ENCODE measurements around the gene PLEKHG7. TPM values are rescaled to one million over a fixed set of nuclear protein-coding genes. Genes with fewer than 3 reads are reported as not detected.

The PLEKHG7 gene
- total and polyA plus RNA-seq, 10 of the 15 experiments (the other 5 are each of a cell fraction or from before 2014, with no cell fraction given) = 0.16 to 1.3 (median 0.65) TPM; not detected in 1

DNA sequence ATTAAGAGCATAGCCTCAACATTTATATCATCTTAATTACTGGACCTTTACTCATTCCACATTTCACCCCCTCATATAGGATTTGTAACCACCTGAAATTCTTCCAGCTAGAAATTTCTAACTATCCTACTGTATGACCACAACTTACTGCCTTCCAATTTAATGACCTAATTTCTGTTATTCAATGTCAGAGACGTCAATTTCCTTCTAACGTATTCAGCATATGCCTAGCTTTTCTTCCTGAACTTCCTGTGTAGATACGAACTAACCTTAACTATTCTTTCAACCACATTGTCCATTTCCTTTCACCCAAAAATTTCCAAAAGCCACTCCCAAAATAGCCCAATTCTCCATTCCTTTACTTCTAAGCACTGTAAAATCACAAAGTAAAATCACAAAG lies 118.4 kb downstream of the PLEKHG7 start:
- FAIRE-seq = no peak
- CTCF ChIA-PET = interaction anchor here (1.0 to 2.4 kb wide), 4 partner anchors 10 to 599 kb away, joined by 3 to 7 read pairs (median 4); no protein-coding TSS in a partner anchor
- no peak for DNase-seq (ENCODE audit: low read depth, low spot score)
- SMC1A ChIA-PET (ENCODE audit: uncharacterized antibody, unreplicated experiment) = interaction anchor here (0.8 to 1.5 kb wide), 3 partner anchors 11 to 106 kb away, joined by 3 to 6 read pairs (median 5); no protein-coding TSS in a partner anchor
- H3K4me1 ChIP-seq (ENCODE audit: control insufficient read depth, insufficient read depth, low read length) = no peaks in the 10 kb centered on the region
- no TSS peak for BruUV-seq (replicated peaks)
- H3K36me3 ChIP-seq (ENCODE audit: control insufficient read depth in 2 of 2, insufficient read depth in 2 of 2, low read length in 1 of 2) = peaks cover 0 to 10% of the 10 kb centered on the region in 2 experiments
- H3K27ac ChIP-seq (ENCODE audit: control insufficient read depth, insufficient read depth) = no peak overlapping the region
- TF ChIP-seq EGR1 (IDR thresholded peaks at IDR 0.05; ENCODE audit: borderline replicate concordance in 1 of 2, low read depth in 2 of 2, low read length in 2 of 2) (no peak), SMARCA5 (IDR thresholded peaks at IDR 0.05) (no peak), POLR2AphosphoS5 (IDR thresholded peaks at IDR 0.05; ENCODE audit: low read length) (no peak)
- no peak overlapping the region for H3K4me2 ChIP-seq (ENCODE audit: control insufficient read depth, insufficient read depth)
- POLR2A ChIA-PET = no interaction called here
- RAD21 ChIA-PET (ENCODE audit: unreplicated experiment) = no interaction called here
- no peak for ATAC-seq
- no peak overlapping the region for H2AFZ ChIP-seq (ENCODE audit: control insufficient read depth, low read depth, low read length)
- no peaks in the 10 kb centered on the region for H3K27me3 ChIP-seq (replicated peaks in 1 of 2; ENCODE audit: control insufficient read depth in 2 of 2, insufficient read depth in 2 of 2, low read length in 1 of 2)
- 93% methylated on average over 3 of the region's 3 CpGs for WGBS (ENCODE audit: insufficient coverage, insufficient replicate concordance, low lambda C conversion rate, missing lambda C conversion rate)
- H4K20me1 ChIP-seq (ENCODE audit: control insufficient read depth, insufficient read depth) = no peaks in the 10 kb centered on the region
- intact Hi-C loops (cut with micrococcal nuclease; ENCODE audit: unreplicated experiment) (no loop called here), in situ Hi-C loops (cut with MboI) (no loop called here)
- H3K4me3 ChIP-seq = no peak overlapping the region
- H3K9ac ChIP-seq (ENCODE audit: control insufficient read depth, insufficient read depth, low read length) = no peak overlapping the region
- no peaks in the 10 kb centered on the region for H3K9me3 ChIP-seq (replicated peaks; ENCODE audit: control insufficient read depth, insufficient read depth, low read length)
- H3K79me2 ChIP-seq (ENCODE audit: control insufficient read depth, insufficient read depth, low read length) = no peaks in the 10 kb centered on the region

Other genes with a start within 250 kb of the PLEKHG7 start
- 9.3 and 10.8 TPM in 2 replicates for gene EEA1, start 226.3 kb downstream of the PLEKHG7 start, total RNA-seq (2014; rRNA removed)
- 17.3 and 21.7 TPM in 2 replicates for gene EEA1, start 226.3 kb downstream of the PLEKHG7 start, total RNA-seq (2014; rRNA removed; fragmentation: Illumina TruSeq; extraction: Trizol)
- 26.5 and 27.7 TPM in 2 replicates for gene EEA1, start 226.3 kb downstream of the PLEKHG7 start, total RNA-seq (2021)
- gene EEA1, start 226.3 kb downstream of the PLEKHG7 start, polyA plus RNA-seq (2011; rRNA removed) = 9.7 and 16.5 TPM in 2 replicates
- 20.0 and 23.0 TPM in 2 replicates for gene EEA1, start 226.3 kb downstream of the PLEKHG7 start, polyA plus RNA-seq (2014; fragmentation: Illumina TruSeq; extraction: Trizol)
- 1 to 10 TPM; 5.5 to 9.5 TPM for gene EEA1, start 226.3 kb downstream of the PLEKHG7 start, polyA plus RNA-seq (2014; fragmentation: Nextera tagmentation; extraction: Ambion mirVana)
- 4.9 and 6.9 TPM in 2 replicates for gene EEA1, start 226.3 kb downstream of the PLEKHG7 start, polyA plus RNA-seq (2014; rRNA removed)
- gene EEA1, start 226.3 kb downstream of the PLEKHG7 start, polyA plus RNA-seq (2016; fragmentation: Nextera tagmentation; extraction: Ambion mirVana) = 10 to 100 TPM; 38.4 to 40.3 TPM